ENCODE measurements around the gene SYTL3.

The SYTL3 gene

GRCh38 chr6:158772851-158773371 lies 123.1 kb downstream of the SYTL3 start:
- peak; percentile 93 for DNase-seq (ENCODE audit: low read depth)
- no peak overlapping the region for H3K4me3 ChIP-seq (ENCODE audit: low read length)
- TF ChIP-seq, protein P1, sequence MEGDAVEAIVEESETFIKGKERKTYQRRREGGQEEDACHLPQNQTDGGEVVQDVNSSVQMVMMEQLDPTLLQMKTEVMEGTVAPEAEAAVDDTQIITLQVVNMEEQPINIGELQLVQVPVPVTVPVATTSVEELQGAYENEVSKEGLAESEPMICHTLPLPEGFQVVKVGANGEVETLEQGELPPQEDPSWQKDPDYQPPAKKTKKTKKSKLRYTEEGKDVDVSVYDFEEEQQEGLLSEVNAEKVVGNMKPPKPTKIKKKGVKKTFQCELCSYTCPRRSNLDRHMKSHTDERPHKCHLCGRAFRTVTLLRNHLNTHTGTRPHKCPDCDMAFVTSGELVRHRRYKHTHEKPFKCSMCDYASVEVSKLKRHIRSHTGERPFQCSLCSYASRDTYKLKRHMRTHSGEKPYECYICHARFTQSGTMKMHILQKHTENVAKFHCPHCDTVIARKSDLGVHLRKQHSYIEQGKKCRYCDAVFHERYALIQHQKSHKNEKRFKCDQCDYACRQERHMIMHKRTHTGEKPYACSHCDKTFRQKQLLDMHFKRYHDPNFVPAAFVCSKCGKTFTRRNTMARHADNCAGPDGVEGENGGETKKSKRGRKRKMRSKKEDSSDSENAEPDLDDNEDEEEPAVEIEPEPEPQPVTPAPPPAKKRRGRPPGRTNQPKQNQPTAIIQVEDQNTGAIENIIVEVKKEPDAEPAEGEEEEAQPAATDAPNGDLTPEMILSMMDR (IDR thresholded peaks at IDR 0.05; ENCODE audit: insufficient read depth, low read depth, low read length, missing control alignments): no peak

DNA sequence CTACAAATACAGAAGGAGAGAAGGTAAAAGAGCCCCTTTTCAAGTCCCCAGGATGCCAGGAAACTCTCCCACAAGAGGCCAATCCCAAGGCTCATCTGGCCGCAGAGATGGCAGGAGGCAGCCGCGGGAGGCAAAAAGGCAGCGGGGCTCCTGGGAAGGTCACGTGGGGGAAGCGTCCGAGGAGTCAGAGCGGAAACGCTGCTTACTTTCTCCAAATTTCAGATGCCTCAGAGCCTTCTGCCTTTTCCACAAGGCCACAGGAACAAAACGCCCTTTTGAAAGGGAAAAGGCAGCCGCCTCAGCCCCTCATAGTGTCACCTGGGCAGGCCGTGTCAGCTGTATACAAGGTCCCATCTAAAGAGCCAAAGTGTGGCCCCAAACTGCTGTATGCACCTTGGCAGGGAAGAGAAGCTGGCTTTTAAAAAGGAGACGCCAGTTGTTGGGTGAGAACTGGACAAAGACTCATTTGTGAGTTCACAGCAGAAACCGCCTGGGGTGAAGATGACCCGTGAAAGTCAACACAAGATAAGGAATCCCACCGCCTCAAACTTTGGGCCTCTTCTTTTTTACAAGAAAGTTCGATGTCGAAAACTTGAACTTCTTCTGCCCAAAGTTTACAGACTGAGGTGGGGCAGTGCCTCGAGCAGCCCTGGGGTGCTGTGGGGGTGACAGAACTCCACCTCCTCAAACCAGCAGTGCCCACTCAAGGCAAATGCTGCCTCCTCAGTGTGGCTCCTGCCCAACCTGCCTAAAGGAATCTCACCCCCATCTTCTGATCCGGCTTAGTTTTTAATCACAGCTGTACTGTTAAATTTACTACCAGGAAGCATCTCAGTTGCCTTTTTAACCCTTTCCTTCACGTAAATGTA lies 124.0 kb downstream of the SYTL3 start:
- TF ChIP-seq, protein P1 (IDR thresholded peaks at IDR 0.05; ENCODE audit: insufficient read depth, low read depth, low read length, missing control alignments): no peak
- DNase-seq (ENCODE audit: low read depth): peak; percentile 31
- no peak overlapping the region for H3K4me3 ChIP-seq (ENCODE audit: low read length)

DNA sequence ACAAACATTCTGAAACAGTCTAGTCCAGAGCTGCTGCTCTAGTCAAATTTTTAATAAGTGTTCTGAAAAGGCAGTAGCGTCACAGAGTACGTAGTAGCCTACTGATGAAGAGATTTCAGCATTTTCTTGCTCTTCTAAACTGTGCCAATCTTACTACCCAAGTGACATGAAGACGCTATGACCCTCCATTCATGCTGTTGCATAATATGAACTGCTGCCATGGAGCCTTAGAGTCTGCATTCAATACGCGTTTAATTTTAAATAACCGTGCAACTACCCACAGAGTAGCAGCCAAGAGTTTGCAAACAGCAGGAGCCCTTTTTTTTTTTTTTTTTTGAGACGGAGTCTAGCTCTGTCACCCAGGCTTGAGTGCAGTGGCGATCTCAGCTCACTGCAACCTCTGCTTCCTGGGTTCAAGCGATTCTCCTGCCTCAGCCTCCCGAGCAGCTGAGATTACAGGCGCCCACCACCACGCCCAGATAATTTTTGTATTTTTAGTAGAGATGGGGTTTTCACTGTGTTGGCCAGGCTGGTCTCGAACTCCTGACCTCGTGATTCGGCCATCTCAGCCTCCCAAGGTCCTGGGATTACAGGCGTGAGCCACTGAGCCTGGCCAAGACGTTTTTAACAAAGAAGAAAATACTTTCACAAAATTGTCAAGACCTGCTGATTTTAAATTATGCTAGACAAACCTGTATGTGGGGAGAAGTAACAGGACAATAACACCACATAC lies 125.0 kb downstream of the SYTL3 start:
- no peak overlapping the region for H3K4me3 ChIP-seq (ENCODE audit: low read length)
- no peak for DNase-seq (ENCODE audit: low read depth)
- TF ChIP-seq, protein P1 (IDR thresholded peaks at IDR 0.05; ENCODE audit: insufficient read depth, low read depth, low read length, missing control alignments): no peak

DNA sequence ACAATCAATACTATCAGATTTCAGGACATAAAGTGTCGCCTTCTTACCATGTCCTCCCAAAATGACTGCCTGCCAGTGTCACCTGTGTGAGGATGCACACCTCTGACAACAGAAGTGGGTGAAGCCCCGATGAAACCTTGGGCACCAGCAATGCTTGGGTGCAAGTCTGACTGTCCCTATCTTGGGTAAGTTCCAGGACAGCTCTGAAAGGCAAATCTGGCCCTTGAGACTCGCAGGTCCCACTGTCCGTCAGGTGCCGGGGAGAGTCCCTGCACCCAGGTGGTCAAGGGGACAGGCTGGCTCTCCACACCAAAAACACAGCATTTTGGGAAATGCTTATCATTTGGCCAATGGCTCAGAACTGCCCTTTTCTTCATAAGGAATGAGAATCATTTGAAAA lies 126.0 kb downstream of the SYTL3 start:
- peak; percentile 19 for DNase-seq (ENCODE audit: low read depth)
- TF ChIP-seq, protein P1 (IDR thresholded peaks at IDR 0.05; ENCODE audit: insufficient read depth, low read depth, low read length, missing control alignments): no peak

GRCh38 chr6:158776737-158777136 lies 126.9 kb downstream of the SYTL3 start:
- DNase-seq (ENCODE audit: low read depth): no peak
- TF ChIP-seq, protein P1 (IDR thresholded peaks at IDR 0.05; ENCODE audit: insufficient read depth, low read depth, low read length, missing control alignments): no peak
- no peak overlapping the region for H3K4me3 ChIP-seq (ENCODE audit: low read length)

More for the DNA sequence above, 126.0 kb downstream of the SYTL3 start:
- H3K4me3 ChIP-seq (ENCODE audit: low read length): no peak overlapping the region

- DNase-seq (ENCODE audit: low read depth): no peak
- no peak overlapping the region for H3K4me3 ChIP-seq (ENCODE audit: low read length)
- TF ChIP-seq, protein P1 (IDR thresholded peaks at IDR 0.05; ENCODE audit: insufficient read depth, low read depth, low read length, missing control alignments): no peak
Observed at GRCh38 chr6:158777510-158777909, 127.7 kb downstream of the SYTL3 start.
